ENCODE measurements around the gene DOCK3. TPM values are rescaled to one million over a fixed set of nuclear protein-coding genes. Genes with fewer than 3 reads are reported as not detected.

DOCK3 gene
- total RNA-seq, 1 experiment from 2014 or later: 5.6 TPM

DNA sequence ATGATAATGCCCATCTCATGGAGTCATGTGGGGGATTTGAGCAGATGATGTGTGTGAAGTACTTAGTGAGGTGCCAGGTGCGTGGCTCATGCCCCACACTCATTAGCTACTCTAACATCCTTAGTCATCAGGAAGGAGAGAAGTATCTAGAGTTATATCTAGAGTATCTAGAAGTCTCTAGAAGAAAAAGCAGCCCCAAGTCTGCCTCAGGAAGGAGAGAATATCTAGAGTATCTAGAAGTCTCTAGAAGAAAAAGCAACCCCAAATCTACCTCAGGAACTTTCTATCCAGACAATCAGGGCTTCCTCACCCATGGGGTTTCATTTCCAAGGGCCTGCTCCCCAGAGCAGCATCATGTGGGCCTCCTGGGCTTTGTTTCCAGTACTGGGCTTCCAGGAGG lies 24.7 kb upstream of the DOCK3 start (continued):
- TF ChIP-seq, protein P1, sequence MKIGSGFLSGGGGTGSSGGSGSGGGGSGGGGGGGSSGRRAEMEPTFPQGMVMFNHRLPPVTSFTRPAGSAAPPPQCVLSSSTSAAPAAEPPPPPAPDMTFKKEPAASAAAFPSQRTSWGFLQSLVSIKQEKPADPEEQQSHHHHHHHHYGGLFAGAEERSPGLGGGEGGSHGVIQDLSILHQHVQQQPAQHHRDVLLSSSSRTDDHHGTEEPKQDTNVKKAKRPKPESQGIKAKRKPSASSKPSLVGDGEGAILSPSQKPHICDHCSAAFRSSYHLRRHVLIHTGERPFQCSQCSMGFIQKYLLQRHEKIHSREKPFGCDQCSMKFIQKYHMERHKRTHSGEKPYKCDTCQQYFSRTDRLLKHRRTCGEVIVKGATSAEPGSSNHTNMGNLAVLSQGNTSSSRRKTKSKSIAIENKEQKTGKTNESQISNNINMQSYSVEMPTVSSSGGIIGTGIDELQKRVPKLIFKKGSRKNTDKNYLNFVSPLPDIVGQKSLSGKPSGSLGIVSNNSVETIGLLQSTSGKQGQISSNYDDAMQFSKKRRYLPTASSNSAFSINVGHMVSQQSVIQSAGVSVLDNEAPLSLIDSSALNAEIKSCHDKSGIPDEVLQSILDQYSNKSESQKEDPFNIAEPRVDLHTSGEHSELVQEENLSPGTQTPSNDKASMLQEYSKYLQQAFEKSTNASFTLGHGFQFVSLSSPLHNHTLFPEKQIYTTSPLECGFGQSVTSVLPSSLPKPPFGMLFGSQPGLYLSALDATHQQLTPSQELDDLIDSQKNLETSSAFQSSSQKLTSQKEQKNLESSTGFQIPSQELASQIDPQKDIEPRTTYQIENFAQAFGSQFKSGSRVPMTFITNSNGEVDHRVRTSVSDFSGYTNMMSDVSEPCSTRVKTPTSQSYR (CRISPR knock-in tag; IDR thresholded peaks at IDR 0.05): no peak
- TF ChIP-seq, protein P2, sequence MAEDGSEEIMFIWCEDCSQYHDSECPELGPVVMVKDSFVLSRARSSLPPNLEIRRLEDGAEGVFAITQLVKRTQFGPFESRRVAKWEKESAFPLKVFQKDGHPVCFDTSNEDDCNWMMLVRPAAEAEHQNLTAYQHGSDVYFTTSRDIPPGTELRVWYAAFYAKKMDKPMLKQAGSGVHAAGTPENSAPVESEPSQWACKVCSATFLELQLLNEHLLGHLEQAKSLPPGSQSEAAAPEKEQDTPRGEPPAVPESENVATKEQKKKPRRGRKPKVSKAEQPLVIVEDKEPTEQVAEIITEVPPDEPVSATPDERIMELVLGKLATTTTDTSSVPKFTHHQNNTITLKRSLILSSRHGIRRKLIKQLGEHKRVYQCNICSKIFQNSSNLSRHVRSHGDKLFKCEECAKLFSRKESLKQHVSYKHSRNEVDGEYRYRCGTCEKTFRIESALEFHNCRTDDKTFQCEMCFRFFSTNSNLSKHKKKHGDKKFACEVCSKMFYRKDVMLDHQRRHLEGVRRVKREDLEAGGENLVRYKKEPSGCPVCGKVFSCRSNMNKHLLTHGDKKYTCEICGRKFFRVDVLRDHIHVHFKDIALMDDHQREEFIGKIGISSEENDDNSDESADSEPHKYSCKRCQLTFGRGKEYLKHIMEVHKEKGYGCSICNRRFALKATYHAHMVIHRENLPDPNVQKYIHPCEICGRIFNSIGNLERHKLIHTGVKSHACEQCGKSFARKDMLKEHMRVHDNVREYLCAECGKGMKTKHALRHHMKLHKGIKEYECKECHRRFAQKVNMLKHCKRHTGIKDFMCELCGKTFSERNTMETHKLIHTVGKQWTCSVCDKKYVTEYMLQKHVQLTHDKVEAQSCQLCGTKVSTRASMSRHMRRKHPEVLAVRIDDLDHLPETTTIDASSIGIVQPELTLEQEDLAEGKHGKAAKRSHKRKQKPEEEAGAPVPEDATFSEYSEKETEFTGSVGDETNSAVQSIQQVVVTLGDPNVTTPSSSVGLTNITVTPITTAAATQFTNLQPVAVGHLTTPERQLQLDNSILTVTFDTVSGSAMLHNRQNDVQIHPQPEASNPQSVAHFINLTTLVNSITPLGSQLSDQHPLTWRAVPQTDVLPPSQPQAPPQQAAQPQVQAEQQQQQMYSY (CRISPR knock-in tag; IDR thresholded peaks at IDR 0.05): no peak
- TF ChIP-seq MYBL2 (CRISPR knock-in tag; IDR thresholded peaks at IDR 0.05): no peak
- no peak for TF ChIP-seq PRRX2 (CRISPR knock-in tag; IDR thresholded peaks at IDR 0.05)
- no peak for TF ChIP-seq JAZF1 (CRISPR knock-in tag; IDR thresholded peaks at IDR 0.05)
- no peak for TF ChIP-seq ELF4 (CRISPR knock-in tag; IDR thresholded peaks at IDR 0.05; ENCODE audit: low read depth)
- TF ChIP-seq RELA (CRISPR knock-in tag; IDR thresholded peaks at IDR 0.05; ENCODE audit: borderline replicate concordance): no peak
- no peak for TF ChIP-seq TP53 (CRISPR knock-in tag; IDR thresholded peaks at IDR 0.05)
- TF ChIP-seq, protein P3, sequence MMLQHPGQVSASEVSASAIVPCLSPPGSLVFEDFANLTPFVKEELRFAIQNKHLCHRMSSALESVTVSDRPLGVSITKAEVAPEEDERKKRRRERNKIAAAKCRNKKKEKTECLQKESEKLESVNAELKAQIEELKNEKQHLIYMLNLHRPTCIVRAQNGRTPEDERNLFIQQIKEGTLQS (CRISPR knock-in tag; conservative IDR thresholded peaks at IDR 0.05): no peak
- no peak for TF ChIP-seq NFATC4 (CRISPR knock-in tag; IDR thresholded peaks at IDR 0.05)

DNA sequence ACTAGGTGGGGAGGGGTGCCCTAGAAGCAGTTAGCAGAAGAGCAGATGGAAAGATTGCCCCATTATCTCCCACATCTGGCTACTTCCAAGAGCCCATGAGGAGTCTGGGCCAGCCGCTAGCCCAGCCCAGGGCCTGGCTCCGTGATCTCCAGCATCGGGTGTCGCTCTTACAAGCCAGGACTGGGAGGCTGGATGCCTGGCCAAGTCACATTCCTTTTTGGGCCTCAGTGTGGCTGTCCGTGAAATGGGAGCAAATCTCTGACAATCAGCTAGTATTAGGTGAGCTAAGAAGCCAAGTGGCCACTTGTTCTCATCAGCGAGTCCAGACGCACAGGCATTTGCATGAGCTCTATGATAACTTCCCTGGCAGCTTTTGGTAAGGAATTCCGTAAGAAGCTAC lies 23.3 kb upstream of the DOCK3 start:
- Mint-ChIP-seq H3K27me3 (ENCODE audit: low read depth) (no peaks in the 10 kb centered on the region), H3K4me1 (peaks cover 26% of the 10 kb centered on the region), H3K4me3 (no peak overlapping the region), H3K36me3 (no peaks in the 10 kb centered on the region; the same call in 1 of the 2 replicates), H3K9me3 (no peaks in the 10 kb centered on the region), H3K27ac (no peak overlapping the region)
- CTCF ChIA-PET: interaction anchor here (1.9 to 9.1 kb wide), 3 partner anchors 21 to 36 kb away, joined by 6 to 202 read pairs (median 110); partner anchors contain the start of genes CISH, DOCK3 and MAPKAPK3
- DNase-seq (ENCODE audit: low spot score) (no peak), ATAC-seq (no peak)
- POLR2A ChIA-PET: no interaction called here
- no peak for TF ChIP-seq TP53 (CRISPR knock-in tag; IDR thresholded peaks at IDR 0.05)
- no peak for TF ChIP-seq NFYB (CRISPR knock-in tag; conservative IDR thresholded peaks at IDR 0.05; ENCODE audit: low read depth)
- TF ChIP-seq, protein P4, sequence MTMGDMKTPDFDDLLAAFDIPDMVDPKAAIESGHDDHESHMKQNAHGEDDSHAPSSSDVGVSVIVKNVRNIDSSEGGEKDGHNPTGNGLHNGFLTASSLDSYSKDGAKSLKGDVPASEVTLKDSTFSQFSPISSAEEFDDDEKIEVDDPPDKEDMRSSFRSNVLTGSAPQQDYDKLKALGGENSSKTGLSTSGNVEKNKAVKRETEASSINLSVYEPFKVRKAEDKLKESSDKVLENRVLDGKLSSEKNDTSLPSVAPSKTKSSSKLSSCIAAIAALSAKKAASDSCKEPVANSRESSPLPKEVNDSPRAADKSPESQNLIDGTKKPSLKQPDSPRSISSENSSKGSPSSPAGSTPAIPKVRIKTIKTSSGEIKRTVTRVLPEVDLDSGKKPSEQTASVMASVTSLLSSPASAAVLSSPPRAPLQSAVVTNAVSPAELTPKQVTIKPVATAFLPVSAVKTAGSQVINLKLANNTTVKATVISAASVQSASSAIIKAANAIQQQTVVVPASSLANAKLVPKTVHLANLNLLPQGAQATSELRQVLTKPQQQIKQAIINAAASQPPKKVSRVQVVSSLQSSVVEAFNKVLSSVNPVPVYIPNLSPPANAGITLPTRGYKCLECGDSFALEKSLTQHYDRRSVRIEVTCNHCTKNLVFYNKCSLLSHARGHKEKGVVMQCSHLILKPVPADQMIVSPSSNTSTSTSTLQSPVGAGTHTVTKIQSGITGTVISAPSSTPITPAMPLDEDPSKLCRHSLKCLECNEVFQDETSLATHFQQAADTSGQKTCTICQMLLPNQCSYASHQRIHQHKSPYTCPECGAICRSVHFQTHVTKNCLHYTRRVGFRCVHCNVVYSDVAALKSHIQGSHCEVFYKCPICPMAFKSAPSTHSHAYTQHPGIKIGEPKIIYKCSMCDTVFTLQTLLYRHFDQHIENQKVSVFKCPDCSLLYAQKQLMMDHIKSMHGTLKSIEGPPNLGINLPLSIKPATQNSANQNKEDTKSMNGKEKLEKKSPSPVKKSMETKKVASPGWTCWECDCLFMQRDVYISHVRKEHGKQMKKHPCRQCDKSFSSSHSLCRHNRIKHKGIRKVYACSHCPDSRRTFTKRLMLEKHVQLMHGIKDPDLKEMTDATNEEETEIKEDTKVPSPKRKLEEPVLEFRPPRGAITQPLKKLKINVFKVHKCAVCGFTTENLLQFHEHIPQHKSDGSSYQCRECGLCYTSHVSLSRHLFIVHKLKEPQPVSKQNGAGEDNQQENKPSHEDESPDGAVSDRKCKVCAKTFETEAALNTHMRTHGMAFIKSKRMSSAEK (CRISPR knock-in tag; IDR thresholded peaks at IDR 0.05; ENCODE audit: borderline replicate concordance): no peak
- peak; percentile 69; the same call in 1 of the 2 replicates for TF ChIP-seq ZNF121 (CRISPR knock-in tag; IDR thresholded peaks at IDR 0.05)

Data from WTC11 (cell line).